OCI-LY3 (cell line): Measurements from ENCODE around the gene APOM.

Source experiments
- EZH2phosphoT487 ChIP-seq: fragments of 200-600 bp; shearing (Covaris generic); IDR thresholded peaks from 2 replicates; pipeline ENCODE4 v1.6.1; 2018; ENCODE audit warnings: antibody characterized with exemption, mixed run types, low read depth
- TF ChIP-seq, protein P1 (sequence below): fragments of 200-600, 300-600 bp; sonication (generic); IDR thresholded peaks from 2 replicates; pipeline ENCODE4 v1.5.1; 2014; ENCODE audit warnings: antibody characterized with exemption, low read length, low read depth

DNA sequence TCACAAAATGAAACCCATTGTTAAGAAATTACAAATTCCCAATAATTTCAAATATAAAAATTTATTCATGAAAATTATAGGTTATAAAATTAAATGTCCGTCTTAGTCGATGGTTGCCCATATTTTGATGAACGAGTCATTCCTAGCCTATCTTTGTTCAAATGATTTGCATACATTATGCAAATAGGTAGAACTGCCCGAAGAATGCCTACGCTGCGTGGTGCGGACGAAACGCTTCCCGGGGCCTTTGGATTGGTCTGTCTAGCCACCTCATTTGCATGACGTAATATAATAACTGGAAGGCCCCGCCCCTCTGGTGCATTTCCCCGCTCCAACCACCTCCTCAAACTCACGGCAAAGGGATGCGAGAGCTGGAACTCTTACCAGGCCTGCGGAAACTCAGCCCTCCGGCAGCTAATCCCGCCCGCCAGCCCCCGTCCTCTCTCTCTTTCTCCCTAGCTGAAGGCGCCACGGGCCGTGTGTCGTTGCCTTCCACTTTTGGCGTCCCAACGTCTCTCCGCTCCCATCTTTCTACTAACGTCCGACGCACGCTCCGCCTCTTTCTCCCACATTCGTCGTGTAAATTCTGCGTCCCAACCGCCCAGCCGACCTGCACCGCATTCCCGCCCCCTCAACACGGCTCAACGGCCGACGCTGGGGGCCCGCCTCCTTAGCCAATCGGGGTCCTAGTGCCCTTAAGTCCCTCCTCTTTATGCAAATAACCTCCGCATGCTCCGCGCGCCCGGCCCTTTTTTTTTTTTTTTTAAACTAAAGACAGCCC lies 35.7 kb upstream of the APOM start:
- TF ChIP-seq, protein P1, sequence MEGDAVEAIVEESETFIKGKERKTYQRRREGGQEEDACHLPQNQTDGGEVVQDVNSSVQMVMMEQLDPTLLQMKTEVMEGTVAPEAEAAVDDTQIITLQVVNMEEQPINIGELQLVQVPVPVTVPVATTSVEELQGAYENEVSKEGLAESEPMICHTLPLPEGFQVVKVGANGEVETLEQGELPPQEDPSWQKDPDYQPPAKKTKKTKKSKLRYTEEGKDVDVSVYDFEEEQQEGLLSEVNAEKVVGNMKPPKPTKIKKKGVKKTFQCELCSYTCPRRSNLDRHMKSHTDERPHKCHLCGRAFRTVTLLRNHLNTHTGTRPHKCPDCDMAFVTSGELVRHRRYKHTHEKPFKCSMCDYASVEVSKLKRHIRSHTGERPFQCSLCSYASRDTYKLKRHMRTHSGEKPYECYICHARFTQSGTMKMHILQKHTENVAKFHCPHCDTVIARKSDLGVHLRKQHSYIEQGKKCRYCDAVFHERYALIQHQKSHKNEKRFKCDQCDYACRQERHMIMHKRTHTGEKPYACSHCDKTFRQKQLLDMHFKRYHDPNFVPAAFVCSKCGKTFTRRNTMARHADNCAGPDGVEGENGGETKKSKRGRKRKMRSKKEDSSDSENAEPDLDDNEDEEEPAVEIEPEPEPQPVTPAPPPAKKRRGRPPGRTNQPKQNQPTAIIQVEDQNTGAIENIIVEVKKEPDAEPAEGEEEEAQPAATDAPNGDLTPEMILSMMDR: no peak
- no peak for TF ChIP-seq EZH2phosphoT487
